GM23338 (cell line): ENCODE data around the gene DYNLT2B. TPM values are rescaled to one million over a fixed set of nuclear protein-coding genes. Genes with fewer than 3 reads are reported as not detected.

Source experiments
- ATAC-seq: fragments of 200-7000 bp; cut with Tn5 transposase; 3 replicates; pipeline ENCODE4 v1.9.1; 2020
- DNase-seq: peaks from one replicate; pipeline ENCODE4 v3.0.0-alpha.2; 2015; ENCODE audit warnings: low spot score
- H2AFZ ChIP-seq: fragments of 200-600 bp; sonication (generic); 2 replicates; pipeline ENCODE4 v1.8.0; 2016; ENCODE audit warnings: antibody characterized with exemption, mild to moderate bottlenecking, moderate library complexity
- H3F3A ChIP-seq: fragments of 200-600 bp; sonication (generic); replicated peaks from 2 replicates; pipeline ENCODE4 v1.8.0; 2017; ENCODE audit warnings: antibody characterized with exemption, mixed run types, low read depth
- H3K27ac ChIP-seq: fragments of 200-600 bp; sonication (generic); 2 replicates; pipeline ENCODE4 v1.6.1; 2016; ENCODE audit warnings: low read depth
- H3K27me3 ChIP-seq: fragments of 200-600 bp; sonication (generic); 2 replicates; pipeline ENCODE4 v1.8.0; 2016; ENCODE audit warnings: mild to moderate bottlenecking, mixed run types, moderate library complexity; ENCODE audit not compliant: insufficient read depth
- H3K36me3 ChIP-seq: fragments of 200-600 bp; sonication (generic); 2 replicates; pipeline ENCODE4 v1.8.0; 2016; ENCODE audit warnings: mild to moderate bottlenecking; ENCODE audit not compliant: insufficient read depth
- H3K4me1 ChIP-seq: fragments of 200-600 bp; sonication (generic); 2 replicates; pipeline ENCODE4 v1.8.0; 2016; ENCODE audit warnings: mild to moderate bottlenecking, moderate library complexity; ENCODE audit not compliant: insufficient read depth
- H3K4me2 ChIP-seq: fragments of 200-600 bp; sonication (generic); 2 replicates; pipeline ENCODE4 v1.7.1; 2017; ENCODE audit warnings: mixed run types
- H3K4me3 ChIP-seq: fragments of 200-600 bp; sonication (generic); 2 replicates; pipeline ENCODE4 v1.6.1; 2016; ENCODE audit warnings: mixed run types
- H3K79me2 ChIP-seq: fragments of 200-600 bp; sonication (generic); replicated peaks from 2 replicates; pipeline ENCODE4 v1.8.0; 2017; ENCODE audit warnings: mild to moderate bottlenecking; ENCODE audit not compliant: insufficient read depth
- H3K9me2 ChIP-seq: fragments of 200-600 bp; sonication (generic); 2 replicates; pipeline ENCODE4 v1.8.0; 2017; ENCODE audit not compliant: insufficient read depth
- H4K20me1 ChIP-seq: fragments of 200-600 bp; sonication (generic); replicated peaks from 2 replicates; pipeline ENCODE4 v1.8.0; 2017; ENCODE audit warnings: mild to moderate bottlenecking; ENCODE audit not compliant: insufficient read depth
- H3K27ac Mint-ChIP-seq: 2 replicates; pipeline ENCODE4 v1.8.0; 2020; ENCODE audit warnings: inconsistent platforms, mild to moderate bottlenecking, moderate library complexity, mixed read lengths
- H3K27me3 Mint-ChIP-seq: 3 replicates; pipeline ENCODE4 v1.8.0; 2022; ENCODE audit warnings: low read depth, mild to moderate bottlenecking, moderate library complexity, mixed read lengths, inconsistent platforms; ENCODE audit not compliant: insufficient read depth, poor library complexity
- H3K36me3 Mint-ChIP-seq: 3 replicates; pipeline ENCODE4 v1.8.0; 2021; ENCODE audit warnings: low read depth, mild to moderate bottlenecking, inconsistent platforms, moderate library complexity, mixed read lengths
- H3K4me1 Mint-ChIP-seq: 3 replicates; pipeline ENCODE4 v1.8.0; 2020; ENCODE audit warnings: mild to moderate bottlenecking, inconsistent platforms, mixed read lengths
- H3K4me3 Mint-ChIP-seq: 3 replicates; pipeline ENCODE4 v1.8.0; 2021; ENCODE audit warnings: moderate library complexity, mild to moderate bottlenecking, inconsistent platforms, mixed read lengths
- H3K9me3 Mint-ChIP-seq: 3 replicates; pipeline ENCODE4 v1.8.0; 2020; ENCODE audit warnings: moderate library complexity, mild to moderate bottlenecking, inconsistent platforms, mixed read lengths
- CREB1 ChIP-seq: fragments of 250-450 bp; sonication (Bioruptor Pico); IDR thresholded peaks from 2 replicates; pipeline ENCODE4 v1.5.0; 2020; ENCODE audit warnings: low read depth, mild to moderate bottlenecking, moderate library complexity
- EZH2phosphoT487 ChIP-seq: fragments of 200-600 bp; sonication (generic); IDR thresholded peaks from one replicate; pipeline ENCODE4 v1.8.1; 2018; ENCODE audit warnings: antibody characterized with exemption; ENCODE audit not compliant: unreplicated experiment
- POLR2AphosphoS5 ChIP-seq: IDR thresholded peaks from 2 replicates; pipeline ENCODE4 v1.6.1; 2016; ENCODE audit warnings: antibody characterized with exemption, low read depth
- STAT1 ChIP-seq: IDR thresholded peaks from one replicate; pipeline ENCODE4 v1.6.1; 2016; ENCODE audit warnings: antibody characterized with exemption; ENCODE audit not compliant: unreplicated experiment
- ZNF331 ChIP-seq: fragments of 250-450 bp; sonication (Bioruptor Pico); IDR thresholded peaks from 2 replicates; pipeline ENCODE4 v1.5.0; 2020; ENCODE audit warnings: low read depth, mild to moderate bottlenecking, moderate library complexity
- polyA plus RNA-seq: library from polyadenylated mRNA; unstranded; fragments of >200 nt; fragmentation: Nextera tagmentation; extraction: Ambion mirVana; gene quantifications from 2 replicates; pipeline ENCODE4 v1.2.1, GENCODE V29; 2016
- total RNA-seq: library from RNA; depleted of rRNA; stranded (reverse); fragments of >200 nt; shearing (Covaris generic); gene quantifications from 2 replicates; pipeline ENCODE4 v1.2.3, GENCODE V29; 2014
- TF ChIP-seq, protein P1 (sequence below): fragments of 250-450 bp; sonication (Bioruptor Pico); IDR thresholded peaks from 2 replicates; pipeline ENCODE4 v1.5.0; 2020; ENCODE audit warnings: mild to moderate bottlenecking, moderate library complexity
- TF ChIP-seq, protein P2 (sequence below), 2 experiments: fragments of 200-600 bp in 1 of 2; sonication (generic) in 1 of 2; conservative IDR thresholded peaks; 2 replicates each; pipeline versions ENCODE4 v1.5.1 to v1.6.1; 2016 to 2017; ENCODE audit warnings: antibody characterized with exemption in 2 of 2, low read depth in 2 of 2, mild to moderate bottlenecking in 2 of 2, moderate library complexity in 1 of 2

Gene DYNLT2B
- total and polyA plus RNA-seq, 2 experiments from 2014 or later = 11.3 to 42.7 TPM

DNA sequence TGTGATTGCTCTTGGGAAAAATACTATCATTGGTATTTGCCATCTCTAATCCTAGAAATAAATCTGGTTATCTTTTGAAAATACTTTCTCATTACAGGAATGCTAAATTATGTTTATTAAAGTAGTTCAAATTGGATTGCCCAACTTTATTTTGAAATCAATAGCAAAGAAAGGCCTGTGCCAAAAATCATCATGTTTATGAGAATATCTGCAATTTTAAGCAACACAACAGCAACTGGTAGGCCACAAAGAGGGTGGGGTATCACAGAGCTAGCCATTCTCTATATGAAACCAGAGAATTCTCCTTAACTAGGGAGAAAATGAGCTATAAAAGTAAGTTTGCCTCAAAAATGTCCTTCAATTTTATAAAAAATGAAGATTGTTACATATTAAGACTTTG, 32.0 kb upstream of the DYNLT2B start (continued):
- TF ChIP-seq, protein P1, sequence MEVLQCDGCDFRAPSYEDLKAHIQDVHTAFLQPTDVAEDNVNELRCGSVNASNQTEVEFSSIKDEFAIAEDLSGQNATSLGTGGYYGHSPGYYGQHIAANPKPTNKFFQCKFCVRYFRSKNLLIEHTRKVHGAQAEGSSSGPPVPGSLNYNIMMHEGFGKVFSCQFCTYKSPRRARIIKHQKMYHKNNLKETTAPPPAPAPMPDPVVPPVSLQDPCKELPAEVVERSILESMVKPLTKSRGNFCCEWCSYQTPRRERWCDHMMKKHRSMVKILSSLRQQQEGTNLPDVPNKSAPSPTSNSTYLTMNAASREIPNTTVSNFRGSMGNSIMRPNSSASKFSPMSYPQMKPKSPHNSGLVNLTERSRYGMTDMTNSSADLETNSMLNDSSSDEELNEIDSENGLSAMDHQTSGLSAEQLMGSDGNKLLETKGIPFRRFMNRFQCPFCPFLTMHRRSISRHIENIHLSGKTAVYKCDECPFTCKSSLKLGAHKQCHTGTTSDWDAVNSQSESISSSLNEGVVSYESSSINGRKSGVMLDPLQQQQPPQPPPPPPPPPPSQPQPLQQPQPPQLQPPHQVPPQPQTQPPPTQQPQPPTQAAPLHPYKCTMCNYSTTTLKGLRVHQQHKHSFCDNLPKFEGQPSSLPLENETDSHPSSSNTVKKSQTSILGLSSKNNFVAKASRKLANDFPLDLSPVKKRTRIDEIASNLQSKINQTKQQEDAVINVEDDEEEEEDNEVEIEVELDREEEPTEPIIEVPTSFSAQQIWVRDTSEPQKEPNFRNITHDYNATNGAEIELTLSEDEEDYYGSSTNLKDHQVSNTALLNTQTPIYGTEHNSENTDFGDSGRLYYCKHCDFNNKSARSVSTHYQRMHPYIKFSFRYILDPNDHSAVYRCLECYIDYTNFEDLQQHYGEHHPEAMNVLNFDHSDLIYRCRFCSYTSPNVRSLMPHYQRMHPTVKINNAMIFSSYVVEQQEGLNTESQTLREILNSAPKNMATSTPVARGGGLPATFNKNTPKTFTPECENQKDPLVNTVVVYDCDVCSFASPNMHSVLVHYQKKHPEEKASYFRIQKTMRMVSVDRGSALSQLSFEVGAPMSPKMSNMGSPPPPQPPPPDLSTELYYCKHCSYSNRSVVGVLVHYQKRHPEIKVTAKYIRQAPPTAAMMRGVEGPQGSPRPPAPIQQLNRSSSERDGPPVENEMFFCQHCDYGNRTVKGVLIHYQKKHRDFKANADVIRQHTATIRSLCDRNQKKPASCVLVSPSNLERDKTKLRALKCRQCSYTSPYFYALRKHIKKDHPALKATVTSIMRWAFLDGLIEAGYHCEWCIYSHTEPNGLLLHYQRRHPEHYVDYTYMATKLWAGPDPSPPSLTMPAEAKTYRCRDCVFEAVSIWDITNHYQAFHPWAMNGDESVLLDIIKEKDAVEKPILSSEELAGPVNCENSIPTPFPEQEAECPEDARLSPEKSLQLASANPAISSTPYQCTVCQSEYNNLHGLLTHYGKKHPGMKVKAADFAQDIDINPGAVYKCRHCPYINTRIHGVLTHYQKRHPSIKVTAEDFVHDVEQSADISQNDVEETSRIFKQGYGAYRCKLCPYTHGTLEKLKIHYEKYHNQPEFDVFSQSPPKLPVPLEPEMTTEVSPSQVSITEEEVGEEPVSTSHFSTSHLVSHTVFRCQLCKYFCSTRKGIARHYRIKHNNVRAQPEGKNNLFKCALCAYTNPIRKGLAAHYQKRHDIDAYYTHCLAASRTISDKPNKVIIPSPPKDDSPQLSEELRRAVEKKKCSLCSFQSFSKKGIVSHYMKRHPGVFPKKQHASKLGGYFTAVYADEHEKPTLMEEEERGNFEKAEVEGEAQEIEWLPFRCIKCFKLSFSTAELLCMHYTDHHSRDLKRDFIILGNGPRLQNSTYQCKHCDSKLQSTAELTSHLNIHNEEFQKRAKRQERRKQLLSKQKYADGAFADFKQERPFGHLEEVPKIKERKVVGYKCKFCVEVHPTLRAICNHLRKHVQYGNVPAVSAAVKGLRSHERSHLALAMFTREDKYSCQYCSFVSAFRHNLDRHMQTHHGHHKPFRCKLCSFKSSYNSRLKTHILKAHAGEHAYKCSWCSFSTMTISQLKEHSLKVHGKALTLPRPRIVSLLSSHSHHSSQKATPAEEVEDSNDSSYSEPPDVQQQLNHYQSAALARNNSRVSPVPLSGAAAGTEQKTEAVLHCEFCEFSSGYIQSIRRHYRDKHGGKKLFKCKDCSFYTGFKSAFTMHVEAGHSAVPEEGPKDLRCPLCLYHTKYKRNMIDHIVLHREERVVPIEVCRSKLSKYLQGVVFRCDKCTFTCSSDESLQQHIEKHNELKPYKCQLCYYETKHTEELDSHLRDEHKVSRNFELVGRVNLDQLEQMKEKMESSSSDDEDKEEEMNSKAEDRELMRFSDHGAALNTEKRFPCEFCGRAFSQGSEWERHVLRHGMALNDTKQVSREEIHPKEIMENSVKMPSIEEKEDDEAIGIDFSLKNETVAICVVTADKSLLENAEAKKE = no peak

DNA sequence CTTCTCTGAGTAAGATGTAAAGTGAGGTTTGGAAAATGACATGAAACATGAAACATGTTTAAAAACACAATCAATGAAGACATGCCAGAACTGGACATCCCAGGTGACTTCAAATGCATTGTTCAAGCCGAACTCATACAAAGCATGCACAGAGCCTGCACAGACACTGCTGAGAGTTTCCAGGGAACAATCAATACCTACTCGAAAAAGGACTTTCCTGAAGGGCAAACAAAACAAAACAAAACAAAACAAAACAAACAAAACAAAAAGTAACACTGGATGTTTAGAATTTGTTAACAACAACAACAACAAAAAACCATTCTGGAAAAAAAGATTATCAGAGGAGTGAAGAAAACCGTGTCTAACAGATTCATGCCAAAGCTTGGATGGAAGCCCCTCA, 30.7 kb upstream of the DYNLT2B start:
- DNase-seq = no peak
- Histone ChIP-seq H3K36me3 (no peaks in the 10 kb centered on the region; the same call in 1 of the 2 replicates), H3K4me1 (no peaks in the 10 kb centered on the region), H3K4me2 (no peak overlapping the region), H3F3A (0 out of 2 replicates have a peak, but pooled peaks cover 4% of the 10 kb centered on the region), H3K27ac (no peak overlapping the region), H2AFZ (no peak overlapping the region), H3K4me3 (no peak overlapping the region), H3K9me2 (no peaks in the 10 kb centered on the region), H3K27me3 (no peaks in the 10 kb centered on the region), H3K79me2 (no peaks in the 10 kb centered on the region), H4K20me1 (no peaks in the 10 kb centered on the region)
- H3K36me3 Mint-ChIP-seq = peaks cover 20% of the 10 kb centered on the region
- H3K4me3 Mint-ChIP-seq = no peak overlapping the region
- no peaks in the 10 kb centered on the region for H3K4me1 Mint-ChIP-seq
- no peak overlapping the region for H3K27ac Mint-ChIP-seq
- H3K9me3 Mint-ChIP-seq = no peaks in the 10 kb centered on the region; the same call in 2 of the 3 replicates
- H3K27me3 Mint-ChIP-seq = peaks cover 2% of the 10 kb centered on the region
- no peak for ATAC-seq
- TF ChIP-seq, protein P1 = no peak
- TF ChIP-seq POLR2AphosphoS5 (no peak), STAT1 (no peak), EZH2phosphoT487 (no peak), CREB1 (no peak), ZNF331 (CRISPR knock-in tag) (no peak)
- TF ChIP-seq, protein P2, sequence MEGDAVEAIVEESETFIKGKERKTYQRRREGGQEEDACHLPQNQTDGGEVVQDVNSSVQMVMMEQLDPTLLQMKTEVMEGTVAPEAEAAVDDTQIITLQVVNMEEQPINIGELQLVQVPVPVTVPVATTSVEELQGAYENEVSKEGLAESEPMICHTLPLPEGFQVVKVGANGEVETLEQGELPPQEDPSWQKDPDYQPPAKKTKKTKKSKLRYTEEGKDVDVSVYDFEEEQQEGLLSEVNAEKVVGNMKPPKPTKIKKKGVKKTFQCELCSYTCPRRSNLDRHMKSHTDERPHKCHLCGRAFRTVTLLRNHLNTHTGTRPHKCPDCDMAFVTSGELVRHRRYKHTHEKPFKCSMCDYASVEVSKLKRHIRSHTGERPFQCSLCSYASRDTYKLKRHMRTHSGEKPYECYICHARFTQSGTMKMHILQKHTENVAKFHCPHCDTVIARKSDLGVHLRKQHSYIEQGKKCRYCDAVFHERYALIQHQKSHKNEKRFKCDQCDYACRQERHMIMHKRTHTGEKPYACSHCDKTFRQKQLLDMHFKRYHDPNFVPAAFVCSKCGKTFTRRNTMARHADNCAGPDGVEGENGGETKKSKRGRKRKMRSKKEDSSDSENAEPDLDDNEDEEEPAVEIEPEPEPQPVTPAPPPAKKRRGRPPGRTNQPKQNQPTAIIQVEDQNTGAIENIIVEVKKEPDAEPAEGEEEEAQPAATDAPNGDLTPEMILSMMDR (conservative IDR thresholded peaks at IDR 0.05; ENCODE audit: low read depth in 2 of 2) = no peak
